ENCODE results near the gene BORCS8. TPM values are rescaled to one million over a fixed set of nuclear protein-coding genes. Genes with fewer than 3 reads are reported as not detected.

Gene BORCS8
- total and polyA plus RNA-seq, 2 experiments from 2014 or later = 9.7 to 23.1 TPM

GRCh38 chr19:19218911-19219310 is 27.0 kb upstream of the BORCS8 start:
- Histone ChIP-seq H3K4me3 (no peak overlapping the region), H3K27me3 (replicated peaks; ENCODE audit: insufficient read depth) (no peaks in the 10 kb centered on the region; the same call in 1 of the 2 replicates), H3K27ac (no peak overlapping the region), H3K9me3 (ENCODE audit: low read depth) (no peaks in the 10 kb centered on the region), H3K9ac (no peak overlapping the region), H3K4me1 (ENCODE audit: insufficient read depth) (no peaks in the 10 kb centered on the region), H3K36me3 (ENCODE audit: low read depth) (no peaks in the 10 kb centered on the region), H3K9me2 (ENCODE audit: insufficient read depth) (no peaks in the 10 kb centered on the region), H3F3A (ENCODE audit: insufficient read depth) (no peaks in the 10 kb centered on the region), H3K79me2 (ENCODE audit: insufficient read depth) (no peaks in the 10 kb centered on the region), H2AFZ (no peak overlapping the region), H3K4me2 (ENCODE audit: unreplicated experiment) (no peak overlapping the region), H4K20me1 (ENCODE audit: insufficient read depth) (no peaks in the 10 kb centered on the region)
- in situ Hi-C loops (cut with MboI) = no loop called here
- TF ChIP-seq EZH2 (IDR thresholded peaks at IDR 0.05; ENCODE audit: insufficient read depth, poor library complexity, severe bottlenecking) (no peak), EZH2phosphoT487 (IDR thresholded peaks at IDR 0.05; ENCODE audit: insufficient read depth, low read depth) (no peak)
- 51 to 64% methylated on average over 21 of the region's 21 CpGs for WGBS, 2 experiments (ENCODE audit: low coverage in 1 of 2, low lambda C conversion rate in 2 of 2, missing lambda C conversion rate in 2 of 2)
- no peak for DNase-seq

GRCh38 chr19:19217099-19217498 is 25.1 kb upstream of the BORCS8 start:
- Histone ChIP-seq H3K4me3 (no peak overlapping the region), H3F3A (ENCODE audit: insufficient read depth) (no peaks in the 10 kb centered on the region), H3K9me3 (ENCODE audit: low read depth) (no peaks in the 10 kb centered on the region), H4K20me1 (ENCODE audit: insufficient read depth) (no peaks in the 10 kb centered on the region), H3K4me1 (ENCODE audit: insufficient read depth) (no peaks in the 10 kb centered on the region), H3K27ac (no peak overlapping the region), H2AFZ (no peak overlapping the region), H3K79me2 (ENCODE audit: insufficient read depth) (no peaks in the 10 kb centered on the region), H3K27me3 (replicated peaks; ENCODE audit: insufficient read depth) (peaks cover 11% of the 10 kb centered on the region), H3K4me2 (ENCODE audit: unreplicated experiment) (no peak overlapping the region), H3K36me3 (ENCODE audit: low read depth) (no peaks in the 10 kb centered on the region), H3K9ac (no peak overlapping the region), H3K9me2 (ENCODE audit: insufficient read depth) (no peaks in the 10 kb centered on the region)
- TF ChIP-seq EZH2phosphoT487 (IDR thresholded peaks at IDR 0.05; ENCODE audit: insufficient read depth, low read depth) (no peak), EZH2 (IDR thresholded peaks at IDR 0.05; ENCODE audit: insufficient read depth, poor library complexity, severe bottlenecking) (no peak)
- 9 to 13% methylated on average over 4 of the region's 4 CpGs for WGBS, 2 experiments (ENCODE audit: low coverage in 1 of 2, low lambda C conversion rate in 2 of 2, missing lambda C conversion rate in 2 of 2)
- peak; percentile 26 for DNase-seq
- in situ Hi-C loops (cut with MboI) = no loop called here

GRCh38 chr19:19215792-19216191 is 23.8 kb upstream of the BORCS8 start:
- TF ChIP-seq EZH2 (IDR thresholded peaks at IDR 0.05; ENCODE audit: insufficient read depth, poor library complexity, severe bottlenecking) = no peak
- TF ChIP-seq EZH2phosphoT487 (IDR thresholded peaks at IDR 0.05; ENCODE audit: insufficient read depth, low read depth) = no peak

GRCh38 chr19:19214892-19215291 is 22.9 kb upstream of the BORCS8 start:
- Histone ChIP-seq H3K9me2 (ENCODE audit: insufficient read depth) (no peaks in the 10 kb centered on the region), H2AFZ (no peak overlapping the region), H3K9me3 (ENCODE audit: low read depth) (no peaks in the 10 kb centered on the region), H3K36me3 (ENCODE audit: low read depth) (no peaks in the 10 kb centered on the region), H3F3A (ENCODE audit: insufficient read depth) (no peaks in the 10 kb centered on the region), H3K4me3 (no peak overlapping the region), H4K20me1 (ENCODE audit: insufficient read depth) (no peaks in the 10 kb centered on the region), H3K9ac (no peak overlapping the region), H3K4me2 (ENCODE audit: unreplicated experiment) (no peak overlapping the region), H3K4me1 (ENCODE audit: insufficient read depth) (no peaks in the 10 kb centered on the region), H3K27me3 (replicated peaks; ENCODE audit: insufficient read depth) (peaks cover 20% of the 10 kb centered on the region), H3K27ac (no peak overlapping the region), H3K79me2 (ENCODE audit: insufficient read depth) (no peaks in the 10 kb centered on the region)
- in situ Hi-C loops (cut with MboI) = no loop called here
- TF ChIP-seq EZH2 (IDR thresholded peaks at IDR 0.05; ENCODE audit: insufficient read depth, poor library complexity, severe bottlenecking) = no peak
- no peak for TF ChIP-seq EZH2phosphoT487 (IDR thresholded peaks at IDR 0.05; ENCODE audit: insufficient read depth, low read depth)
- DNase-seq = peak; percentile 56
- WGBS, 2 experiments (ENCODE audit: low coverage in 1 of 2, low lambda C conversion rate in 2 of 2, missing lambda C conversion rate in 2 of 2) = 0 to 4% methylated on average over 5 to 8 of the region's 8 CpGs

More at GRCh38 chr19:19215792-19216191, 23.8 kb upstream of the BORCS8 start:
- no peaks in the 10 kb centered on the region for H4K20me1 ChIP-seq (ENCODE audit: insufficient read depth)
- no peaks in the 10 kb centered on the region for H3K79me2 ChIP-seq (ENCODE audit: insufficient read depth)
- H3K36me3 ChIP-seq (ENCODE audit: low read depth) = no peaks in the 10 kb centered on the region
- H3K9ac ChIP-seq = no peak overlapping the region
- WGBS, 2 experiments (ENCODE audit: low coverage in 1 of 2, low lambda C conversion rate in 2 of 2, missing lambda C conversion rate in 2 of 2) = 51 to 58% methylated on average over 4 of the region's 4 CpGs
- in situ Hi-C loops (cut with MboI) = no loop called here
- no peaks in the 10 kb centered on the region for H3K4me1 ChIP-seq (ENCODE audit: insufficient read depth)
- H3K9me2 ChIP-seq (ENCODE audit: insufficient read depth) = no peaks in the 10 kb centered on the region
- no peak overlapping the region for H3K4me2 ChIP-seq (ENCODE audit: unreplicated experiment)
- no peak overlapping the region for H2AFZ ChIP-seq
- no peaks in the 10 kb centered on the region for H3K9me3 ChIP-seq (ENCODE audit: low read depth)
- H3K4me3 ChIP-seq = no peak overlapping the region
- DNase-seq = no peak
- H3F3A ChIP-seq (ENCODE audit: insufficient read depth) = no peaks in the 10 kb centered on the region
- H3K27me3 ChIP-seq (replicated peaks; ENCODE audit: insufficient read depth) = peaks cover 20% of the 10 kb centered on the region
- H3K27ac ChIP-seq = no peak overlapping the region

DNA sequence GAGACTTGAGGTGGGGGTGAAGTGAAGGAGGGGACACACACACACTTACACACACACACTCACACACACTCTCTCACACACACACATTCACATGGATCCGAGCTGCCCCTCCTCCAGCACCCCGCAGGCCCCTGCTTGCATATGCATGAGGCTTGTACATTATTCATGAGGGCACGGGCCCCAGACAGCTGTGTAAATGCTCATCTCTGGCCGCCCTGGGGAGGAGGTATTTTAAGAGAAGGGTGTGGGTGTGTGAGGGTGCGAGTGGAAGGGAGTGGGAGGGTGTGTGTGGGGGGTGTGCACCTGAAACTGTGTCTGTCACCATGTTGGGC is 22.2 kb upstream of the BORCS8 start:
- Histone ChIP-seq H3K27ac (no peak overlapping the region), H4K20me1 (ENCODE audit: insufficient read depth) (no peaks in the 10 kb centered on the region), H2AFZ (no peak overlapping the region), H3K9me3 (ENCODE audit: low read depth) (no peaks in the 10 kb centered on the region), H3K4me2 (ENCODE audit: unreplicated experiment) (no peak overlapping the region), H3K9me2 (ENCODE audit: insufficient read depth) (no peaks in the 10 kb centered on the region), H3K4me3 (no peak overlapping the region), H3K79me2 (ENCODE audit: insufficient read depth) (no peaks in the 10 kb centered on the region), H3F3A (ENCODE audit: insufficient read depth) (no peaks in the 10 kb centered on the region), H3K27me3 (replicated peaks; ENCODE audit: insufficient read depth) (peaks cover 20% of the 10 kb centered on the region), H3K36me3 (ENCODE audit: low read depth) (no peaks in the 10 kb centered on the region), H3K4me1 (ENCODE audit: insufficient read depth) (no peaks in the 10 kb centered on the region), H3K9ac (no peak overlapping the region)
- in situ Hi-C loops (cut with MboI) = no loop called here
- TF ChIP-seq EZH2 (IDR thresholded peaks at IDR 0.05; ENCODE audit: insufficient read depth, poor library complexity, severe bottlenecking) = no peak
- no peak for TF ChIP-seq EZH2phosphoT487 (IDR thresholded peaks at IDR 0.05; ENCODE audit: insufficient read depth, low read depth)
- WGBS, 2 experiments (ENCODE audit: low coverage in 1 of 2, low lambda C conversion rate in 2 of 2, missing lambda C conversion rate in 2 of 2) = 4 to 8% methylated on average over 5 of the region's 5 CpGs
- no peak for DNase-seq

Measured in GM23248 (cell line).